Neural cell (in vitro differentiated cells): Measurements from ENCODE around the gene RNASE7. TPM values are rescaled to one million over a fixed set of nuclear protein-coding genes. Genes with fewer than 3 reads are reported as not detected.

ENCODE experiments used
- H2AFZ ChIP-seq: fragments of 200-600, 300-800 bp; sonication (generic), shearing (Covaris generic); 2 replicates; pipeline ENCODE4 v1.6.0; 2014; ENCODE audit warnings: low read depth, mild to moderate bottlenecking, antibody characterized with exemption, low read length, moderate library complexity
- H3F3A ChIP-seq: fragments of 200-600 bp; shearing (Covaris generic); 2 replicates; pipeline ENCODE4 v1.6.1; 2016; ENCODE audit warnings: mild to moderate bottlenecking, moderate library complexity, mixed read lengths, antibody characterized with exemption, low read length; ENCODE audit not compliant: insufficient read depth, poor library complexity, severe bottlenecking
- H3K27ac ChIP-seq: fragments of 200-600, 300-800 bp; sonication (generic), shearing (Covaris generic); 2 replicates; pipeline ENCODE4 v1.5.1; 2014; ENCODE audit warnings: mild to moderate bottlenecking, low read length, moderate library complexity
- H3K27me3 ChIP-seq: fragments of 300-800, 200-600 bp; sonication (generic), shearing (Covaris generic); 2 replicates; pipeline ENCODE4 v1.6.0; 2014; ENCODE audit warnings: mild to moderate bottlenecking, low read depth, low read length, moderate library complexity; ENCODE audit not compliant: insufficient read depth
- H3K36me3 ChIP-seq: fragments of 300-800, 200-600 bp; sonication (generic), shearing (Covaris generic); 2 replicates; pipeline ENCODE4 v1.5.1; 2014; ENCODE audit warnings: mild to moderate bottlenecking, antibody characterized with exemption, low read length, moderate library complexity; ENCODE audit not compliant: insufficient read depth
- H3K4me2 ChIP-seq: fragments of 300-800, 200-600 bp; sonication (generic), shearing (Covaris generic); 2 replicates; pipeline ENCODE4 v1.6.0; 2014; ENCODE audit warnings: mild to moderate bottlenecking, low read length
- H3K4me3 ChIP-seq: fragments of 300-800, 200-600 bp; sonication (generic), shearing (Covaris generic); 2 replicates; pipeline ENCODE4 v1.5.1; 2014; ENCODE audit warnings: mild to moderate bottlenecking, low read length, moderate library complexity
- H3K79me2 ChIP-seq: fragments of 200-600 bp; shearing (Covaris generic); replicated peaks from 2 replicates; pipeline ENCODE4 v1.6.0; 2014; ENCODE audit warnings: mild to moderate bottlenecking, low read length, moderate library complexity; ENCODE audit not compliant: insufficient read depth
- H3K9ac ChIP-seq: fragments of 300-800, 200-600 bp; sonication (generic), shearing (Covaris generic); 2 replicates; pipeline ENCODE4 v1.6.1; 2016; ENCODE audit warnings: mild to moderate bottlenecking, low read length, mixed read lengths
- H3K9me2 ChIP-seq: fragments of 200-600 bp; shearing (Covaris generic); 2 replicates; pipeline ENCODE4 v1.6.1; 2016; ENCODE audit warnings: mild to moderate bottlenecking, low read length, mixed read lengths; ENCODE audit not compliant: insufficient read depth
- H3K9me3 ChIP-seq: fragments of 200-600, 300-800 bp; sonication (generic), shearing (Covaris generic); 2 replicates; pipeline ENCODE4 v1.6.1; 2016; ENCODE audit warnings: mild to moderate bottlenecking, mixed run types, low read length, moderate library complexity, mixed read lengths
- H4K20me1 ChIP-seq: fragments of 200-600 bp; shearing (Covaris generic); 2 replicates; pipeline ENCODE4 v1.6.1; 2016; ENCODE audit warnings: mild to moderate bottlenecking, mixed run types; ENCODE audit not compliant: insufficient read depth
- CTCF ChIP-seq: fragments of 450-650 bp; IDR thresholded peaks from 2 replicates; pipeline ENCODE4 v1.5.1; 2014; ENCODE audit warnings: antibody characterized with exemption, mild to moderate bottlenecking, moderate library complexity; ENCODE audit not compliant: poor library complexity, severe bottlenecking
- EP300 ChIP-seq: fragments of 450-650 bp; conservative IDR thresholded peaks from 2 replicates; pipeline ENCODE4 v1.6.1; 2014; ENCODE audit warnings: antibody characterized with exemption, mild to moderate bottlenecking, moderate library complexity; ENCODE audit not compliant: poor library complexity, severe bottlenecking
- EZH2 ChIP-seq: fragments of 200-600, 300-800 bp; shearing (Covaris generic), sonication (generic); IDR thresholded peaks from 2 replicates; pipeline ENCODE4 v1.6.1; 2014; ENCODE audit warnings: antibody characterized with exemption, low read length, borderline replicate concordance, mild to moderate bottlenecking; ENCODE audit not compliant: insufficient read depth, poor library complexity, severe bottlenecking
- MXI1 ChIP-seq: fragments of 450-650 bp; conservative IDR thresholded peaks from 2 replicates; pipeline ENCODE4 v1.6.1; 2014; ENCODE audit warnings: antibody characterized with exemption, mild to moderate bottlenecking; ENCODE audit not compliant: poor library complexity, severe bottlenecking
- POLR2AphosphoS5 ChIP-seq: IDR thresholded peaks from 2 replicates; pipeline ENCODE4 v1.6.1; 2012
- RAD21 ChIP-seq: fragments of 450-650 bp; conservative IDR thresholded peaks from 2 replicates; pipeline ENCODE4 v1.6.1; 2014; ENCODE audit warnings: antibody characterized with exemption, mild to moderate bottlenecking, moderate library complexity
- REST ChIP-seq: IDR thresholded peaks from 2 replicates; pipeline ENCODE4 v1.6.1; 2012; ENCODE audit warnings: borderline replicate concordance
- SMC3 ChIP-seq: fragments of 450-650 bp; conservative IDR thresholded peaks from 2 replicates; pipeline ENCODE4 v1.6.1; 2014; ENCODE audit warnings: antibody characterized with exemption, mild to moderate bottlenecking, moderate library complexity; ENCODE audit not compliant: poor library complexity
- TAF1 ChIP-seq: IDR thresholded peaks from 2 replicates; pipeline ENCODE4 v1.6.1; 2012; ENCODE audit warnings: low read depth
- polyA plus RNA-seq: library from polyadenylated mRNA; depleted of rRNA; stranded (reverse); fragments of >200 nt; gene quantifications from 2 replicates; pipeline ENCODE4 v1.2.3, GENCODE V29; 2014

RNASE7 gene
- polyA plus RNA-seq, 1 donor from 2014 or later = not detected

- no peaks in the 10 kb centered on the region for H3K79me2 ChIP-seq
These were observed 1.9 kb downstream of the RNASE7 start for GRCh38 chr14:21043974-21044618.

GRCh38 chr14:21047378-21047781 lies 5.2 kb downstream of the RNASE7 start:
- H3K27ac ChIP-seq = no peak overlapping the region
- no peak overlapping the region for H2AFZ ChIP-seq
- no peak overlapping the region for H3K9ac ChIP-seq
- H3K9me2 ChIP-seq = no peaks in the 10 kb centered on the region
- H4K20me1 ChIP-seq = no peaks in the 10 kb centered on the region
- H3K36me3 ChIP-seq = no peaks in the 10 kb centered on the region
- no peaks in the 10 kb centered on the region for H3K79me2 ChIP-seq
- no peaks in the 10 kb centered on the region for H3K27me3 ChIP-seq
- H3F3A ChIP-seq = no peaks in the 10 kb centered on the region
- H3K4me2 ChIP-seq = no peak overlapping the region
- H3K4me3 ChIP-seq = no peak overlapping the region
- no peaks in the 10 kb centered on the region for H3K9me3 ChIP-seq
- no peak for TF ChIP-seq POLR2AphosphoS5
- no peak for TF ChIP-seq TAF1
- no peak for TF ChIP-seq MXI1
- TF ChIP-seq CTCF = no peak
- no peak for TF ChIP-seq EP300
- no peak for TF ChIP-seq RAD21
- TF ChIP-seq SMC3 = no peak

More at GRCh38 chr14:21043974-21044618, 1.9 kb downstream of the RNASE7 start:
- Histone ChIP-seq H3F3A (no peaks in the 10 kb centered on the region), H3K9me2 (no peaks in the 10 kb centered on the region), H3K27ac (no peak overlapping the region), H3K9me3 (no peaks in the 10 kb centered on the region), H3K36me3 (no peaks in the 10 kb centered on the region), H3K27me3 (no peaks in the 10 kb centered on the region), H4K20me1 (no peaks in the 10 kb centered on the region), H3K4me2 (no peak overlapping the region), H3K4me3 (no peak overlapping the region), H3K9ac (no peak overlapping the region), H2AFZ (no peak overlapping the region)
- TF ChIP-seq MXI1 (no peak), SMC3 (no peak), EP300 (no peak), EZH2 (no peak), POLR2AphosphoS5 (no peak), REST (no peak), TAF1 (no peak), CTCF (no peak), RAD21 (no peak)
